Astrocyte (in vitro differentiated cells and primary cell): ENCODE measurements around the gene PLD1.

Experiments
- CTCF ChIP-seq: IDR thresholded peaks from 2 replicates; pipeline ENCODE4 v1.5.1; 2011; ENCODE audit warnings: low read depth, mild to moderate bottlenecking, inconsistent platforms, low read length, moderate library complexity; ENCODE audit not compliant: insufficient read depth
- EZH2 ChIP-seq: IDR thresholded peaks from 2 replicates; pipeline ENCODE4 v1.6.1; 2012; ENCODE audit warnings: mild to moderate bottlenecking, low read length, inconsistent platforms; ENCODE audit not compliant: insufficient read depth

DNA sequence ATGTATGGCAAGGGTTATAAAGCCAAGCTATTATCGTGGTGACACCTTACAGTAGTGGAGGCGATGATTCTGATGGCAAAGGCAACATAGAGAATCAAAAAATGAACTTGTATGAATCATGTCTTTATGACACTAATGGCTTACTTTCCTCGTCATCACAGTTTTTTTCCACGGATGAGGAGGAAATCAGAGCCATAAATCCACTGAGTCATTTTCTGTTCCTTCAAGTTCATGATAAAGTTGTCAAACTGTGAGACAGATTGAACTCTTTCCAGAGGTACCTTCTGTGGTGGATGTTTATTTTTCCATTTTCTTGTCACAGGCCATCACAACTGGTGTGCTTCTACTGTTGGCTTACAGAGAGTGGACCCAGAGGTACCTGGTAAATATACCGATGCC is 41.4 kb upstream of the PLD1 start:
- no peak for TF ChIP-seq CTCF
- no peak for TF ChIP-seq EZH2
